Ascending aorta (tissue), 2 donors: ENCODE data around the gene RELL2. TPM values are rescaled to one million over a fixed set of nuclear protein-coding genes. Genes with fewer than 3 reads are reported as not detected.

Experiments used
- DNase-seq, 2 donors: peaks; one replicate each; pipeline ENCODE4 v3.0.0-alpha.2; 2019; ENCODE audit warnings: low spot score in 2 of 2
- H3K27ac ChIP-seq, 2 donors: fragments of 200-600 bp; sonication (generic); one replicate each; pipeline ENCODE4 v1.5.1; 2016 to 2017; ENCODE audit warnings: mild to moderate bottlenecking in 1 of 2
- H3K27me3 ChIP-seq: fragments of 200-600 bp; sonication (generic); one replicate; pipeline ENCODE4 v1.5.1; 2017
- H3K36me3 ChIP-seq, 2 donors: fragments of 200-600 bp; sonication (generic); one replicate each; pipeline ENCODE4 v1.5.1; 2016
- H3K4me1 ChIP-seq, 2 donors: fragments of 200-600 bp; sonication (generic); one replicate each; pipeline ENCODE4 v1.5.1; 2016 to 2017; ENCODE audit warnings: mild to moderate bottlenecking in 1 of 2
- H3K4me3 ChIP-seq, 2 donors: fragments of 200-600 bp; sonication (generic); one replicate each; pipeline ENCODE4 v1.5.1; 2016 to 2017; ENCODE audit warnings: mild to moderate bottlenecking in 1 of 2
- H3K9me3 ChIP-seq, 2 donors: fragments of 200-600 bp; sonication (generic); one replicate each; pipeline ENCODE4 v1.5.1; 2016
- CTCF ChIP-seq, 3 experiments: fragments of 200-600 bp in 2 of 3; fragments of 450-650 bp in 1 of 3; sonication (generic) in 2 of 3; IDR thresholded peaks; one replicate each; pipeline ENCODE4 v1.5.1; 2016 to 2019; ENCODE audit warnings: antibody characterized with exemption in 3 of 3, mild to moderate bottlenecking in 1 of 3, moderate library complexity in 1 of 3
- intact Hi-C: fragments of 100-400 bp; cut with DNase I; formaldehyde crosslinking; loops from one replicate; pipeline ENCODE4 v1.15.1; 2023
- total RNA-seq: library from RNA; depleted of rRNA; stranded (reverse); fragments of >200 nt; gene quantifications from one replicate; pipeline ENCODE4 v1.1.0, GENCODE V29; 2016

Gene RELL2
- total RNA-seq, 1 donor from 2014 or later, result 1.4 TPM

GRCh38 chr5:141617128-141617527, 19.7 kb upstream of the RELL2 start:
- peaks cover 0 to 32% of the 10 kb centered on the region in 2 donors for H3K4me1 ChIP-seq
- peak overlapping the region; percentile 69 to 100 for H3K4me3 ChIP-seq
- H3K27me3 ChIP-seq, result no peaks in the 10 kb centered on the region
- intact Hi-C loops, result loop anchor here (1.0 to 5.0 kb wide), 2 partner anchors 10 to 140 kb away; partner anchors contain the start of gene PCDHGC3
- no peak for TF ChIP-seq CTCF (IDR thresholded peaks at IDR 0.05)
- H3K27ac ChIP-seq, result peak overlapping the region; percentile 96 to 100
- no peaks in the 10 kb centered on the region for H3K9me3 ChIP-seq
- H3K36me3 ChIP-seq, result peaks cover 18 to 19% of the 10 kb centered on the region in 2 donors
- no peak for DNase-seq

GRCh38 chr5:141617682-141618029, 19.1 kb upstream of the RELL2 start:
- TF ChIP-seq CTCF (IDR thresholded peaks at IDR 0.05), result no peak
- H3K9me3 ChIP-seq, result no peaks in the 10 kb centered on the region
- H3K4me3 ChIP-seq, result peak overlapping the region; percentile 69 to 100
- H3K4me1 ChIP-seq, result peaks cover 0 to 32% of the 10 kb centered on the region in 2 donors
- DNase-seq, result no peak
- no peaks in the 10 kb centered on the region for H3K27me3 ChIP-seq
- intact Hi-C loops, result loop anchor here (1.0 to 5.0 kb wide), 3 partner anchors 10 to 140 kb away; partner anchors contain the start of genes HDAC3, PCDHGC3 and RELL2
- peak overlapping the region; percentile 96 to 100 for H3K27ac ChIP-seq
- peaks cover 23 to 25% of the 10 kb centered on the region in 2 donors for H3K36me3 ChIP-seq

- no peaks in the 10 kb centered on the region for H3K9me3 ChIP-seq
- no peaks in the 10 kb centered on the region for H3K27me3 ChIP-seq
- intact Hi-C loops, result loop anchor here (2.0 to 5.0 kb wide), 2 partner anchors 19 to 141 kb away; partner anchors contain the start of genes HDAC3, PCDHGC3 and RELL2
- peaks cover 0 to 30% of the 10 kb centered on the region in 2 donors for H3K4me1 ChIP-seq
- peaks cover 28 to 30% of the 10 kb centered on the region in 2 donors for H3K36me3 ChIP-seq
- peak overlapping the region; percentile 96 to 100 for H3K27ac ChIP-seq
- no peak for TF ChIP-seq CTCF (IDR thresholded peaks at IDR 0.05)
- peak in 1 of 2 donors; percentile 73 for DNase-seq
- peak overlapping the region; percentile 69 to 100 for H3K4me3 ChIP-seq
These were observed 18.6 kb upstream of the RELL2 start for GRCh38 chr5:141618030-141618803.

GRCh38 chr5:141618804-141619554, 17.8 kb upstream of the RELL2 start, which contains the start of gene DIAPH1:
TSS of gene DIAPH1 (minus strand) at chr5:141619000. CDS start at chr5:141618914, 86 bp downstream.
- intact Hi-C loops, result loop anchor here (1.0 to 5.0 kb wide), 3 partner anchors 18 to 142 kb away; partner anchors contain the start of genes HDAC3, PCDHGC3 and RELL2
- Histone ChIP-seq H3K27me3 (no peaks in the 10 kb centered on the region), H3K4me3 (peak within 1 kb of the TSS; percentile 69 to 100)

More at GRCh38 chr5:141618804-141619554, 17.8 kb upstream of the RELL2 start, which contains the start of gene DIAPH1:
- peak; percentile 91 to 99 for DNase-seq
- peak; percentile 99 to 100 (median 99) for TF ChIP-seq CTCF (IDR thresholded peaks at IDR 0.05)
- H3K4me1 ChIP-seq, result peaks cover 0 to 25% of the 10 kb centered on the region in 2 donors
- no peaks in the 10 kb centered on the region for H3K9me3 ChIP-seq
- peaks cover 28 to 38% of the 10 kb centered on the region in 2 donors for H3K36me3 ChIP-seq
- peak within 1 kb of the TSS; percentile 96 to 100 for H3K27ac ChIP-seq
